22Rv1 (cell line): ENCODE results near the gene PLS1.

Experiments
- ZFX ChIP-seq: fragments of 450-650 bp; IDR thresholded peaks from 2 replicates; pipeline ENCODE4 v1.6.1; 2017; ENCODE audit warnings: antibody characterized with exemption, borderline replicate concordance
- TF ChIP-seq, protein P1 (sequence below): fragments of 450-650 bp; IDR thresholded peaks from 2 replicates; pipeline ENCODE4 v1.5.1; 2017; ENCODE audit warnings: mild to moderate bottlenecking

GRCh38 chr3:142576792-142577191, 19.4 kb upstream of the PLS1 start:
- TF ChIP-seq, protein P1, sequence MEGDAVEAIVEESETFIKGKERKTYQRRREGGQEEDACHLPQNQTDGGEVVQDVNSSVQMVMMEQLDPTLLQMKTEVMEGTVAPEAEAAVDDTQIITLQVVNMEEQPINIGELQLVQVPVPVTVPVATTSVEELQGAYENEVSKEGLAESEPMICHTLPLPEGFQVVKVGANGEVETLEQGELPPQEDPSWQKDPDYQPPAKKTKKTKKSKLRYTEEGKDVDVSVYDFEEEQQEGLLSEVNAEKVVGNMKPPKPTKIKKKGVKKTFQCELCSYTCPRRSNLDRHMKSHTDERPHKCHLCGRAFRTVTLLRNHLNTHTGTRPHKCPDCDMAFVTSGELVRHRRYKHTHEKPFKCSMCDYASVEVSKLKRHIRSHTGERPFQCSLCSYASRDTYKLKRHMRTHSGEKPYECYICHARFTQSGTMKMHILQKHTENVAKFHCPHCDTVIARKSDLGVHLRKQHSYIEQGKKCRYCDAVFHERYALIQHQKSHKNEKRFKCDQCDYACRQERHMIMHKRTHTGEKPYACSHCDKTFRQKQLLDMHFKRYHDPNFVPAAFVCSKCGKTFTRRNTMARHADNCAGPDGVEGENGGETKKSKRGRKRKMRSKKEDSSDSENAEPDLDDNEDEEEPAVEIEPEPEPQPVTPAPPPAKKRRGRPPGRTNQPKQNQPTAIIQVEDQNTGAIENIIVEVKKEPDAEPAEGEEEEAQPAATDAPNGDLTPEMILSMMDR: no peak
- TF ChIP-seq ZFX: no peak
